SK-N-SH treated with all-trans-retinoic acid at 6 μM for 48 hours (cell line): ENCODE measurements around the gene MGMT.

Source experiments
- ARNTL ChIP-seq: fragments of 450-650 bp; formaldehyde crosslinking; IDR thresholded peaks from 2 replicates; pipeline ENCODE4 v1.5.0; 2020; ENCODE audit warnings: low read depth, mild to moderate bottlenecking, moderate library complexity, borderline replicate concordance
- CREB5 ChIP-seq: fragments of 250-450 bp; sonication (Bioruptor Pico); IDR thresholded peaks from 2 replicates; pipeline ENCODE4 v1.5.1; 2020; ENCODE audit warnings: low read depth, mild to moderate bottlenecking, moderate library complexity
- CSDC2 ChIP-seq: fragments of 250-450 bp; sonication (Bioruptor Pico); IDR thresholded peaks from 2 replicates; pipeline ENCODE4 v1.5.0; 2020; ENCODE audit warnings: mild to moderate bottlenecking, moderate library complexity
- ESRRG ChIP-seq: fragments of 250-450 bp; sonication (Bioruptor Pico); IDR thresholded peaks from 2 replicates; pipeline ENCODE4 v1.6.1; 2021; ENCODE audit warnings: mild to moderate bottlenecking
- GLIS3 ChIP-seq: fragments of 250-450 bp; sonication (Bioruptor Pico); IDR thresholded peaks from 2 replicates; pipeline ENCODE4 v1.5.0; 2020; ENCODE audit warnings: mild to moderate bottlenecking, moderate library complexity
- PATZ1 ChIP-seq: fragments of 250-450 bp; sonication (Bioruptor Pico); IDR thresholded peaks from 2 replicates; pipeline ENCODE4 v1.8.0; 2020; ENCODE audit warnings: mild to moderate bottlenecking, moderate library complexity, borderline replicate concordance
- POU6F1 ChIP-seq: fragments of 250-450 bp; sonication (Bioruptor Pico); IDR thresholded peaks from 2 replicates; pipeline ENCODE4 v1.8.0; 2021; ENCODE audit warnings: low read depth, mild to moderate bottlenecking, moderate library complexity, borderline replicate concordance
- PPARA ChIP-seq: fragments of 250-450 bp; sonication (Bioruptor Pico); IDR thresholded peaks from 2 replicates; pipeline ENCODE4 v1.5.0; 2020; ENCODE audit warnings: mild to moderate bottlenecking, borderline replicate concordance
- RARB ChIP-seq: fragments of 250-450 bp; sonication (Bioruptor Pico); IDR thresholded peaks from 2 replicates; pipeline ENCODE4 v1.8.0; 2021; ENCODE audit warnings: mild to moderate bottlenecking, moderate library complexity
- SNAI2 ChIP-seq: fragments of 250-450 bp; sonication (Bioruptor Pico); IDR thresholded peaks from 2 replicates; pipeline ENCODE4 v1.5.0; 2020; ENCODE audit warnings: mild to moderate bottlenecking, moderate library complexity
- TCF4 ChIP-seq: fragments of 250-450 bp; sonication (Bioruptor Pico); IDR thresholded peaks from 2 replicates; pipeline ENCODE4 v1.8.0; 2021; ENCODE audit warnings: mild to moderate bottlenecking, moderate library complexity, borderline replicate concordance
- TOX ChIP-seq: fragments of 250-450 bp; sonication (Bioruptor Pico); IDR thresholded peaks from 2 replicates; pipeline ENCODE4 v1.8.0; 2021; ENCODE audit warnings: mild to moderate bottlenecking, moderate library complexity, borderline replicate concordance
- ZFP3 ChIP-seq: fragments of 250-450 bp; sonication (Bioruptor Pico); IDR thresholded peaks from 2 replicates; pipeline ENCODE4 v1.5.0; 2020; ENCODE audit warnings: mild to moderate bottlenecking, moderate library complexity
- ZNF8 ChIP-seq: fragments of 450-650 bp; formaldehyde crosslinking; IDR thresholded peaks from 2 replicates; pipeline ENCODE4 v1.5.0; 2020; ENCODE audit warnings: mild to moderate bottlenecking, moderate library complexity

GRCh38 chr10:129653861-129654260, 186.8 kb downstream of the MGMT start:
- no peak for TF ChIP-seq PPARA
- no peak for TF ChIP-seq ARNTL (CRISPR knock-in tag)
- TF ChIP-seq POU6F1: no peak
- no peak for TF ChIP-seq CREB5 (CRISPR knock-in tag)
- no peak for TF ChIP-seq PATZ1 (CRISPR knock-in tag)
- TF ChIP-seq TOX: no peak
- no peak for TF ChIP-seq TCF4
- no peak for TF ChIP-seq CSDC2
- TF ChIP-seq ESRRG (CRISPR knock-in tag): no peak
- no peak for TF ChIP-seq ZFP3 (CRISPR knock-in tag)
- no peak for TF ChIP-seq RARB (CRISPR knock-in tag)
- no peak for TF ChIP-seq ZNF8 (CRISPR knock-in tag)
- TF ChIP-seq GLIS3 (CRISPR knock-in tag): no peak
- TF ChIP-seq SNAI2 (CRISPR knock-in tag): no peak
